Neuron (in vitro differentiated cells): ENCODE measurements around the gene SPACA4.

Source experiments
- H2AFZ ChIP-seq: one replicate; pipeline ENCODE4 v1.6.1; 2013; ENCODE audit warnings: low read depth, mild to moderate bottlenecking, inconsistent platforms, low read length, moderate library complexity
- H3K27me3 ChIP-seq: one replicate; pipeline ENCODE4 v1.6.1; 2013; ENCODE audit warnings: low read length; ENCODE audit not compliant: insufficient read depth
- H3K36me3 ChIP-seq: one replicate; pipeline ENCODE4 v1.6.1; 2013; ENCODE audit warnings: low read length; ENCODE audit not compliant: insufficient read depth
- H3K4me1 ChIP-seq: one replicate; pipeline ENCODE4 v1.6.1; 2013; ENCODE audit warnings: low read length; ENCODE audit not compliant: insufficient read depth
- H3K4me3 ChIP-seq: 2 replicates; pipeline ENCODE4 v1.5.1; 2013; ENCODE audit warnings: mild to moderate bottlenecking, low read length, moderate library complexity
- H3K9me3 ChIP-seq: one replicate; pipeline ENCODE4 v1.6.1; 2013; ENCODE audit warnings: low read length

SPACA4 gene

GRCh38 chr19:48578891-48579290, 27.7 kb upstream of the SPACA4 start:
- Histone ChIP-seq H3K36me3 (no peaks in the 10 kb centered on the region), H3K4me1 (peaks cover under 1% of the 10 kb centered on the region), H3K27me3 (no peaks in the 10 kb centered on the region), H3K4me3 (no peak overlapping the region), H2AFZ (no peak overlapping the region), H3K9me3 (no peaks in the 10 kb centered on the region)

GRCh38 chr19:48582168-48582567, 24.4 kb upstream of the SPACA4 start:
- H2AFZ ChIP-seq, result no peak overlapping the region

GRCh38 chr19:48587387-48587786, 19.2 kb upstream of the SPACA4 start:
- Histone ChIP-seq H3K27me3 (no peaks in the 10 kb centered on the region), H2AFZ (no peak overlapping the region), H3K4me1 (peaks cover 7% of the 10 kb centered on the region), H3K9me3 (no peaks in the 10 kb centered on the region), H3K4me3 (no peak overlapping the region), H3K36me3 (no peaks in the 10 kb centered on the region)

More at GRCh38 chr19:48582168-48582567, 24.4 kb upstream of the SPACA4 start:
- Histone ChIP-seq H3K4me1 (peaks cover 3% of the 10 kb centered on the region), H3K36me3 (no peaks in the 10 kb centered on the region), H3K27me3 (no peaks in the 10 kb centered on the region), H3K9me3 (no peaks in the 10 kb centered on the region), H3K4me3 (no peak overlapping the region)

DNA sequence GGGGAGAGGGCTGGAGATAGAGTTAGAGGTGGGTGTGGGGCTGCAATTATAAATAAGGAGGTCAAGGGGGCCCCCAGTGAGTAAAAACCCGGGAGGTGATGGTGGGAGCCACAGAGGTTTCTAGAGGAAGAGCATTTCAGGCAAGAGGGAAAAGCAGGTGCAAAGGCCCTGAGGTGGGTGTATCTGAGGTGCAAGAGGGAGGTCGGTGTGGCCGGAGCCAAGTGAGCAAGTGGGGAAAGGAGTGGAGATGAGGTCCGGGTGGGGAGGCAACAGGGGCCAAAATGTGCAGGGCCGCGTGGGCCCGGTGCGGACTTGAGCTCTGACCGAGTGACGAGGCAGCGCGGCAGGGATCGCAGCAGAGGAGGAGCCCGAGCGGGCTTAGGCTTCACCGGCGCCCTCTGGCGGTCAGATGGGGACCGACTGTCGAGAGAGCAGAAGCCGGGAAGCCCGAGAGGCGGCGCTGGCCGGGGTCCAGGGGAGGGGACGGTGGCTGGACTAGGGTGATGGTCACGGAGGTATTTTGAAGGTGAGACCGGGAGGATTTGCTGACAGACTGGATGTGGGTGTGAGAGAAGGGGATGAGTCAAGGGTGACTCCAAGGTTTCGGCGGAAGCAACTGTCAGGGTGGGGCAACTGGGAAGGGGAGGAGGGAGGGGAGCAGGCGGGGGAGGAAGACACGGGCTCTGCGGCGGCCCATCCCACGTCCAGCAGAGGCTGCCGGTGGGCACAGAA, 17.7 kb upstream of the SPACA4 start:
- Histone ChIP-seq H3K4me3 (peak overlapping the region; percentile 30), H3K9me3 (no peaks in the 10 kb centered on the region), H3K27me3 (no peaks in the 10 kb centered on the region), H2AFZ (peak overlapping the region; percentile 28), H3K4me1 (peaks cover 7% of the 10 kb centered on the region), H3K36me3 (no peaks in the 10 kb centered on the region)

DNA sequence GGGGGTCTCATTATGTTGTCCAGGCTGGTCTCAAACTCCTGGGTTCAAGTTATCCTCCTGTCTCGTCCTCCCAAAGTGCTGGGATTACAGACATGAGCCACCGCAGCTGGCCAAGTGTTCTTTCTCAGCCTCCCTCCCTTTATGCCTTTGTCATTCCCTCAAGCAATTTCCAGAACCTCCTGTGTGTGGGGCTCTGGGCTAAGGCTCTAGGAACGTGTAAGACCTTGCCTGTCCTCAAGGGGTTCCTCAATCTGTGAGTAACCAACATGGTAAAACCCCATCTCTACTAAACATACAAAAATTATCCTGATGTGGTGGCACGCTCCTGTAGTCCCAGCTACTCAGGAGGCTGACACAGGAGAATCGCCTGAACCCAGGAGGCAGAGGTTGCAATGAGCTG, 15.5 kb upstream of the SPACA4 start:
- H3K27me3 ChIP-seq, result no peaks in the 10 kb centered on the region
- H3K4me1 ChIP-seq, result peaks cover 4% of the 10 kb centered on the region
- H2AFZ ChIP-seq, result no peak overlapping the region
- H3K9me3 ChIP-seq, result no peaks in the 10 kb centered on the region
- H3K36me3 ChIP-seq, result no peaks in the 10 kb centered on the region
- H3K4me3 ChIP-seq, result no peak overlapping the region

- H3K9me3 ChIP-seq, result no peaks in the 10 kb centered on the region
Observed at GRCh38 chr19:48595171-48595570, 11.4 kb upstream of the SPACA4 start.

DNA sequence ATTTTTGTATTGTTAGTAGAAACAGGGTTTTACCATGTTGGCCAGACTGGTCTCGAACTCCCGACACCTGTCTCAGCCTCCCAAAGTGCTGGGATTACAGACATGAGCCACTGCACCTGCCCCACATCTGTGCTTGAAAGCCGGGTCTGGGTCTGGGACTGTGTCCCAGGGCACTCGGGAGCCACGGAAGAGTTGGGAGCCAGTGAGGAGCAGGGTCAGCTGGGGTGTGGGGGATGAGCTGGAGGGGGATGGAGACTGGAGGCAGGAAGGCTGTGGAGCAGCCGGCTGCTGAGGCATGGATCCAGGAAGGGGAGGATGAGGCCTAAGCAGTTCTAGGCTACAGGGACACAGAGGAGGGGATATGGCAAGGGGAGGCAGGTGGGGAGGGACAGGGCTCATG, 10.7 kb upstream of the SPACA4 start:
- Histone ChIP-seq H2AFZ (no peak overlapping the region), H3K4me3 (no peak overlapping the region), H3K36me3 (no peaks in the 10 kb centered on the region), H3K9me3 (no peaks in the 10 kb centered on the region), H3K4me1 (no peaks in the 10 kb centered on the region), H3K27me3 (no peaks in the 10 kb centered on the region)

More at GRCh38 chr19:48595171-48595570, 11.4 kb upstream of the SPACA4 start:
- no peak overlapping the region for H2AFZ ChIP-seq
- H3K27me3 ChIP-seq, result no peaks in the 10 kb centered on the region
- no peaks in the 10 kb centered on the region for H3K36me3 ChIP-seq
- H3K4me1 ChIP-seq, result no peaks in the 10 kb centered on the region
- H3K4me3 ChIP-seq, result no peak overlapping the region

GRCh38 chr19:48596237-48596636, 10.3 kb upstream of the SPACA4 start:
- no peaks in the 10 kb centered on the region for H3K36me3 ChIP-seq
- no peaks in the 10 kb centered on the region for H3K4me1 ChIP-seq
- no peak overlapping the region for H3K4me3 ChIP-seq
- H2AFZ ChIP-seq, result no peak overlapping the region
- H3K27me3 ChIP-seq, result no peaks in the 10 kb centered on the region
- no peaks in the 10 kb centered on the region for H3K9me3 ChIP-seq

DNA sequence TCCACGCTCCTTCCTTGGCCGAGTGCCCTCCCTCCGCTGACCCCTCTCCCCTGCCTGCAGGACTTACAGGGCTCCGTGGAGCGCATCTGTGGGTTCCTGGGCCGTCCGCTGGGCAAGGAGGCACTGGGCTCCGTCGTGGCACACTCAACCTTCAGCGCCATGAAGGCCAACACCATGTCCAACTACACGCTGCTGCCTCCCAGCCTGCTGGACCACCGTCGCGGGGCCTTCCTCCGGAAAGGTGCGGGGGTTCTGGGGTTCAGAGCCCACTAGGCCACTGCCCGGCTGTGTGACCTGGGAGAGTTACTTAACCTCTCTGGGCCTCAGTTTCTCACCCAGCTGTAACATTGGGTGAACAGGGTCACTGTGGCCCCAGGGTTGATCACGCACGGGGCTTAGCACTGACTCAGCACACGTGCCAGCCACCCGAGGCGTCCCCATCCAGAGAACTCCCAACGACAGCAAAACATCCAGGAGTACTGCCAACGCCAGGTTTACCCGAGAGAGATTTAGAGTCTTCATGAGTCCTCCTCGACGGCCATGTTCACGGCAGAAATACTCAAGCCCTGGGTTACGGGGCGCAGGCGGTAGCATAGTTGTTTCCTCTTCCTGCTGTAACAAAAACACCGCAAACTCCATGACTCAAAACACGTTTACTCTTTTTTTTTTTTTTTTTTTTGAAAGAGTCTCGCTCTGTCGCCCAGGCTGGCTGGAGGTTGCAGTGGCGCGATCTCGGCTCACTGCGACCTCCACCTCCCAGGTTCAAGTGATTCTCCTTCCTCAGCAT, 9.7 kb upstream of the SPACA4 start:
- Histone ChIP-seq H3K36me3 (no peaks in the 10 kb centered on the region), H3K9me3 (no peaks in the 10 kb centered on the region), H3K4me3 (no peak overlapping the region), H3K4me1 (no peaks in the 10 kb centered on the region), H2AFZ (no peak overlapping the region), H3K27me3 (no peaks in the 10 kb centered on the region)

GRCh38 chr19:48598996-48599700, 7.4 kb upstream of the SPACA4 start:
- Histone ChIP-seq H2AFZ (no peak overlapping the region), H3K4me1 (no peaks in the 10 kb centered on the region), H3K27me3 (no peaks in the 10 kb centered on the region), H3K9me3 (no peaks in the 10 kb centered on the region), H3K4me3 (no peak overlapping the region), H3K36me3 (no peaks in the 10 kb centered on the region)

DNA sequence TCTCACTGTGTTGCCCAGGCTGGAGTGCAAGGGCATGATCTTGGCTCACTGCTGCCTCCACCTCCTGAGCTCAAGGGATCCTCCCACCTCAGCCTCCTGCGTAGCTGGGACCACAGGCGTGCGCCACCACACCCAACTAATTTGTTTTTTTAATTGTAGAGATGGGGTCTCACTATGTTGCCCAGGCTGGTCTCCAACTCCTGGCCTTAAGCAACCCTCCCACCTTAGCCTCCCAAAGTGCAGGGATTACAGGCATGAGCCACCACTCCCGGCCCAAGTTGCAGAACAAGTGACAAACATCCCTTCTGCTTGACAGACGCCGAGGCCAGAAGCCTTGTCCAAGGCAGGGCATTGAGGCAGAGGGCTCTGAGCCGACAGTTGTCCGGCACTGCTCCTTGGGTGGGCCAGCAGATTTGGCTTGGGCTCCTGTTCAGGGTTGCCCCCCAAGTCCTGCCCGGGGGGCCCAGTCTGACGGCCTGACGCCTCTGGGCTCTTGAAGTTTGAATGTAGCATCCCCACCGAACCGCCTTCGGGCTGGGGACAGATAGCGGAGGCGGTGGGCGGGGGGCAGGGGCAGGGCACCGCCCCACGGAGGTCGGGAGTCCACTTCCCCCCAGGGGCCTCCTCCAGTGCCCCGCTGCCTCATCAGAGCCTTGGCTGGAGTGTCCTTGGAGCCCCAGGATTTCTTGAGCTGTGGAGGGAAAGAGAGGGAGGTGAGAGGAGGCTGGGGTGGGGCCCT, 5.7 kb upstream of the SPACA4 start:
- Histone ChIP-seq H2AFZ (no peak overlapping the region), H3K9me3 (no peaks in the 10 kb centered on the region), H3K4me3 (no peak overlapping the region), H3K4me1 (no peaks in the 10 kb centered on the region), H3K36me3 (no peaks in the 10 kb centered on the region), H3K27me3 (no peaks in the 10 kb centered on the region)

- no peak overlapping the region for H3K4me3 ChIP-seq
- H2AFZ ChIP-seq, result no peak overlapping the region
- H3K9me3 ChIP-seq, result no peaks in the 10 kb centered on the region
- no peaks in the 10 kb centered on the region for H3K4me1 ChIP-seq
- H3K27me3 ChIP-seq, result no peaks in the 10 kb centered on the region
- no peaks in the 10 kb centered on the region for H3K36me3 ChIP-seq
Observed at GRCh38 chr19:48603001-48603400, 3.5 kb upstream of the SPACA4 start.
